SK-N-MC (cell line): Measurements from ENCODE around the gene GNG12.

Experiments used
- EZH2 ChIP-seq: fragments of 200-600 bp; sonication (generic); IDR thresholded peaks from one replicate; pipeline ENCODE4 v1.6.1; 2017; ENCODE audit warnings: antibody characterized with exemption
- POLR2AphosphoS5 ChIP-seq: IDR thresholded peaks from 2 replicates; pipeline ENCODE4 v1.6.1; 2012; ENCODE audit warnings: mild to moderate bottlenecking, low read depth, low read length, borderline replicate concordance

DNA sequence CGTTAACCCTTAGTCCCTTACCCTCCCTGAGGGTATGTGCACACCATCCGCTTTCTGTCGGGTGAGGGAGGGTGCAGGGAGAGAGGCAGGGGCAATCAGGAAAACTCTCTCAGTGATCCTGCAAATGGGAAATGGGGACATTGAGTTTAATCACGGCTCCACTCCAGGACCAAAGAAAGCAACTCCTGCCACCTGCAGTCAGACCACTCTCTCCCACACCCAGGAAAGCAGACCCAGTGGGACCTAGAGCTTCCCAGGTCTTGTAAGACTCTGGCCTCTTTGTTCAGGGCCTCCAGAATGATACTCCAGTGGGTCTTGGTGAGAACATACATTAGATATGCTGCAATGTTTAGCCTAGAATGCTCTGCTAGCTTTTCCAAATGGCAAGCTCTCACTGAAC, 71.5 kb downstream of the GNG12 start:
- TF ChIP-seq EZH2 (no peak), POLR2AphosphoS5 (no peak)
